Liver (tissue), 9 donors: ENCODE data around the gene FREM3. TPM values are rescaled to one million over a fixed set of nuclear protein-coding genes. Genes with fewer than 3 reads are reported as not detected.

ENCODE experiments used
- DNase-seq: peaks from one replicate; pipeline ENCODE4 v3.0.0-alpha.2; 2017; ENCODE audit warnings: low spot score
- H3K27ac ChIP-seq, 2 donors: one replicate each; pipeline ENCODE4 v1.7.0; 2013; ENCODE audit warnings: inconsistent platforms in 2 of 2, low read length in 2 of 2, control low read depth in 1 of 2, low read depth in 1 of 2, mild to moderate bottlenecking in 1 of 2
- H3K27me3 ChIP-seq, 4 donors: one replicate each; pipeline versions ENCODE4 v1.6.1 to v1.7.0; 2013; ENCODE audit warnings: low read length in 3 of 4, inconsistent platforms in 1 of 4, mild to moderate bottlenecking in 1 of 4, moderate library complexity in 1 of 4; ENCODE audit not compliant: control insufficient read depth in 4 of 4, insufficient read depth in 4 of 4
- H3K36me3 ChIP-seq, 4 donors: one replicate each; pipeline versions ENCODE4 v1.6.1 to v1.7.0; 2013; ENCODE audit warnings: low read length in 3 of 4, mild to moderate bottlenecking in 3 of 4, low read depth in 1 of 4, moderate library complexity in 1 of 4; ENCODE audit not compliant: control insufficient read depth in 4 of 4, insufficient read depth in 3 of 4
- H3K4me1 ChIP-seq, 4 donors: one replicate each; pipeline versions ENCODE4 v1.6.1 to v1.7.0; 2013; ENCODE audit warnings: low read length in 3 of 4, mild to moderate bottlenecking in 3 of 4, moderate library complexity in 1 of 4; ENCODE audit not compliant: control insufficient read depth in 4 of 4, insufficient read depth in 4 of 4
- H3K4me3 ChIP-seq, 3 donors: one replicate each; pipeline versions ENCODE4 v1.6.1 to v1.7.0; 2013; ENCODE audit warnings: low read length in 3 of 3, control low read depth in 1 of 3, low read depth in 1 of 3, mild to moderate bottlenecking in 1 of 3
- H3K9ac ChIP-seq, 2 donors: one replicate each; pipeline ENCODE4 v1.7.0; 2013; ENCODE audit warnings: low read length in 2 of 2, mild to moderate bottlenecking in 2 of 2, moderate library complexity in 2 of 2, control low read depth in 1 of 2, low read depth in 1 of 2
- H3K9me3 ChIP-seq, 4 donors: one replicate each; pipeline versions ENCODE4 v1.6.1 to v1.7.0; 2013; ENCODE audit warnings: low read length in 3 of 4; ENCODE audit not compliant: control insufficient read depth in 4 of 4
- ATF3 ChIP-seq: IDR thresholded peaks from 2 replicates; pipeline ENCODE4 v1.6.1; 2016; ENCODE audit warnings: antibody characterized with exemption
- CTCF ChIP-seq: fragments of 150-350 bp; IDR thresholded peaks from 2 replicates; pipeline ENCODE4 v1.5.1; 2017; ENCODE audit warnings: improper control_type of control experiment, low read depth, low read length; ENCODE audit not compliant: missing input control
- EGR1 ChIP-seq, 2 donors: IDR thresholded peaks; 2 replicates each; pipeline ENCODE4 v1.6.1; 2016 to 2018; ENCODE audit warnings: antibody characterized with exemption in 2 of 2, low read depth in 2 of 2
- FOXA1 ChIP-seq: IDR thresholded peaks from 2 replicates; pipeline ENCODE4 v1.6.1; 2016; ENCODE audit warnings: antibody characterized with exemption
- FOXA2 ChIP-seq: IDR thresholded peaks from 2 replicates; pipeline ENCODE4 v1.6.1; 2016; ENCODE audit warnings: antibody characterized with exemption
- GABPA ChIP-seq, 2 donors: IDR thresholded peaks in 1 of 2; conservative IDR thresholded peaks in 1 of 2; 2 replicates each; pipeline ENCODE4 v1.6.1; 2016; ENCODE audit warnings: antibody characterized with exemption in 2 of 2, mild to moderate bottlenecking in 1 of 2, moderate library complexity in 1 of 2
- HNF4A ChIP-seq, 2 donors: conservative IDR thresholded peaks; 2 replicates each; pipeline ENCODE4 v1.6.1; 2016; ENCODE audit warnings: antibody characterized with exemption in 2 of 2, mild to moderate bottlenecking in 2 of 2
- HNF4G ChIP-seq: IDR thresholded peaks from 2 replicates; pipeline ENCODE4 v1.6.1; 2016; ENCODE audit warnings: antibody characterized with exemption
- MAX ChIP-seq: IDR thresholded peaks from 2 replicates; pipeline ENCODE4 v1.6.1; 2016; ENCODE audit warnings: antibody characterized with exemption
- NR2F2 ChIP-seq: IDR thresholded peaks from 2 replicates; pipeline ENCODE4 v1.6.1; 2016; ENCODE audit warnings: antibody characterized with exemption
- RAD21 ChIP-seq, 2 donors: IDR thresholded peaks; 2 replicates each; pipeline ENCODE4 v1.6.1; 2016; ENCODE audit warnings: antibody characterized with exemption in 2 of 2, mild to moderate bottlenecking in 2 of 2
- REST ChIP-seq: IDR thresholded peaks from 2 replicates; pipeline ENCODE4 v1.6.1; 2016; ENCODE audit warnings: antibody characterized with exemption, mild to moderate bottlenecking
- RXRA ChIP-seq, 2 donors: IDR thresholded peaks; 2 replicates each; pipeline ENCODE4 v1.6.1; 2017 to 2018; ENCODE audit warnings: antibody characterized with exemption in 2 of 2, mild to moderate bottlenecking in 1 of 2
- SP1 ChIP-seq: IDR thresholded peaks from 2 replicates; pipeline ENCODE4 v1.6.1; 2018; ENCODE audit warnings: antibody characterized with exemption, mild to moderate bottlenecking
- TAF1 ChIP-seq: conservative IDR thresholded peaks from 2 replicates; pipeline ENCODE4 v1.6.1; 2016; ENCODE audit warnings: antibody characterized with exemption, mild to moderate bottlenecking
- YY1 ChIP-seq: IDR thresholded peaks from 2 replicates; pipeline ENCODE4 v1.6.1; 2016; ENCODE audit warnings: antibody characterized with exemption, mild to moderate bottlenecking
- ZBTB33 ChIP-seq: IDR thresholded peaks from 2 replicates; pipeline ENCODE4 v1.6.1; 2016; ENCODE audit warnings: antibody characterized with exemption
- WGBS: extraction: QIAGEN DNeasy Blood & Tissue Kit; methylation state at CpG from one replicate; pipeline ENCODE4 v1.1.7; 2013; 5-methylcytosine and 5-hydroxymethylcytosine counted together
- polyA plus RNA-seq, 2 donors: library from polyadenylated mRNA; stranded (reverse) in 1 of 2; unstranded in 1 of 2; fragments of 200-250 nt in 1 of 2; fragments of >200 nt in 1 of 2; fragmentation: Nextera tagmentation in 1 of 2; extraction: Ambion mirVana in 1 of 2; gene quantifications; one replicate each; pipeline versions ENCODE4 v1.2.1 to v1.2.3, GENCODE V29; 2013 to 2015
- total RNA-seq, 2 donors: library from RNA; depleted of rRNA; stranded (reverse); fragments of >200 nt; gene quantifications; one replicate each; pipeline ENCODE4 v1.2.3, GENCODE V29; 2014
- donor health status: healthy.
- donor health status: healthy.
- donor health status: healthy.
- donor health status: healthy.
- donor health status: healthy.

The FREM3 gene
- total and polyA plus RNA-seq, 4 donors: not detected

GRCh38 chr4:143585548-143585947, 114.9 kb downstream of the FREM3 start:
- H3K4me3 ChIP-seq: no peak overlapping the region
- peaks cover 0 to 2% (median 0%) of the 10 kb centered on the region in 4 donors for H3K9me3 ChIP-seq
- no peak for TF ChIP-seq MAX
- TF ChIP-seq NR2F2: no peak
- no peak for TF ChIP-seq ZBTB33
- TF ChIP-seq GABPA (IDR thresholded peaks at IDR 0.05 in 1 of 2, conservative IDR thresholded peaks at IDR 0.05 in 1 of 2): no peak
- no peak for TF ChIP-seq FOXA2
- no peak for TF ChIP-seq YY1
- TF ChIP-seq CTCF: no peak
- no peak for TF ChIP-seq RXRA (IDR thresholded peaks at IDR 0.05)
- TF ChIP-seq HNF4A (conservative IDR thresholded peaks at IDR 0.05): no peak
- no peak for TF ChIP-seq EGR1 (IDR thresholded peaks at IDR 0.05; ENCODE audit: low read depth in 2 of 2)
- no peak for TF ChIP-seq SP1
- TF ChIP-seq RAD21 (IDR thresholded peaks at IDR 0.05): no peak
- TF ChIP-seq ATF3: no peak
- no peak for TF ChIP-seq TAF1
- no peak for TF ChIP-seq HNF4G
- no peak for TF ChIP-seq REST
- TF ChIP-seq FOXA1: no peak
- no peak overlapping the region for H3K27ac ChIP-seq
- H3K9ac ChIP-seq: no peak overlapping the region
- H3K27me3 ChIP-seq: no peaks in the 10 kb centered on the region
- WGBS: 92% methylated on average over 6 of the region's 6 CpGs
- no peaks in the 10 kb centered on the region for H3K36me3 ChIP-seq
- no peak for DNase-seq
- no peaks in the 10 kb centered on the region for H3K4me1 ChIP-seq
